ENCODE data around the gene ZNF835. TPM values are rescaled to one million over a fixed set of nuclear protein-coding genes. Genes with fewer than 3 reads are reported as not detected.
"Not testable (repeated sequence)": the region's sequence is repeated elsewhere in the genome, so short reads cannot be mapped to it uniquely, and the experiment has no call there.

The ZNF835 gene
- total RNA-seq, 1 experiment from 2014 or later, result 0.10 TPM

DNA sequence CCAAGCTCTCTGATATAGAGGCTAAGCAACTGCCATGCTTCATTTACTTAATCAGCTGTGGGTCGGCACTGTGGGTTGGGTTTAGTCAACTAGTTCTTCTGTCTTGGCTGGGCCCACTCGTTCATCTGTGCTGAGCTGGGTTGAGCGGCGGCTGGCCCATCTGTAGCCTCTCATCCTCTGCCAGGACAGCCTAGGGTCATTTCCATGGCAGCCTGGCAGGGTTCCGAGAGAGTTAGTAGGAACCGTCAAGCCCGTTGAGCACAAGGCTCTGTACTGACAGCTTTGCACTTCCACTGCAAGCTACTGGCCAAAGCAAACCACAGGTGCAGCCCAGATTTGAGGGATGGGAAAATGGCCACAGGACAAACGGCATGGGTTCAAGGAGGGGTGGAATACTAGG lies 6.6 kb upstream of the ZNF835 start:
- Histone ChIP-seq H3K27ac (no peak overlapping the region), H3K36me3 (no peaks in the 10 kb centered on the region), H3K4me3 (no peak overlapping the region), H3K9me3 (replicated peaks) (no peaks in the 10 kb centered on the region), H3K27me3 (no peaks in the 10 kb centered on the region), H3K4me1 (no peaks in the 10 kb centered on the region)
- DNase-seq, result no peak

GRCh38 chr19:56672610-56673009 lies 1.1 kb upstream of the ZNF835 start:
- H3K9me3 ChIP-seq (replicated peaks); H3K27me3 ChIP-seq; H3K27ac ChIP-seq; H3K36me3 ChIP-seq; H3K4me3 ChIP-seq; DNase-seq; H3K4me1 ChIP-seq: not testable (repeated sequence)

GRCh38 chr19:56670961-56671612 lies 470 bp downstream of the ZNF835 start:
- Histone ChIP-seq H3K27ac (no peak overlapping the region), H3K4me3 (peak overlapping the region; percentile 45), H3K9me3 (replicated peaks) (no peaks in the 10 kb centered on the region), H3K27me3 (no peaks in the 10 kb centered on the region), H3K4me1 (no peaks in the 10 kb centered on the region), H3K36me3 (no peaks in the 10 kb centered on the region)
- DNase-seq, result no peak

DNA sequence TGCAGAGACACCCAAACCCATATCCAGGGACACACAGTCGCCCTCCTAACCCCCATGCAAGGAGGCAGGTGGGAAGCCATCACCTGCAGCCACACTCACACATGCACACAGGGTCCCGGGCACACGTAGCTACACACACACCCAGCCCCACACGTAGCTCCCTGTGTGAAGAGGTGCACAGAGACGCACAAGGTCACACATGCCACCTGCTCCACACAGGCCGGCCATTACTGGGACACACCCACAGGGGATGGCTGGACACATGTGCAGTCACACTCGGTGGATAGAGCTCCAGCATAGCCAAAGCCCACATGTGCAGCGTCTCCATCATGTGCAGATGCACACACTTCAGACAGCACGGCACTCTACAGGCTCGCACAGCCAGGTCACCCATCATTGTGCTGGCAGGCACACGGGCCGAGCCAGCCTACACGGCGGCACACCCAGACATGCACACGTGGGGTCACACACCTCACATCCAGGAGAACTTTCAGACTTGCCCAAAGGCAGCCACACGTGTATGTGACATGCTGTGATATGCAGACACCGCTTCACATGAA lies 1.1 kb downstream of the ZNF835 start:
- Histone ChIP-seq H3K4me1 (no peaks in the 10 kb centered on the region), H3K4me3 (no peak overlapping the region), H3K27ac (no peak overlapping the region), H3K36me3 (no peaks in the 10 kb centered on the region), H3K27me3 (no peaks in the 10 kb centered on the region), H3K9me3 (replicated peaks) (no peaks in the 10 kb centered on the region)
- no peak for DNase-seq

DNA sequence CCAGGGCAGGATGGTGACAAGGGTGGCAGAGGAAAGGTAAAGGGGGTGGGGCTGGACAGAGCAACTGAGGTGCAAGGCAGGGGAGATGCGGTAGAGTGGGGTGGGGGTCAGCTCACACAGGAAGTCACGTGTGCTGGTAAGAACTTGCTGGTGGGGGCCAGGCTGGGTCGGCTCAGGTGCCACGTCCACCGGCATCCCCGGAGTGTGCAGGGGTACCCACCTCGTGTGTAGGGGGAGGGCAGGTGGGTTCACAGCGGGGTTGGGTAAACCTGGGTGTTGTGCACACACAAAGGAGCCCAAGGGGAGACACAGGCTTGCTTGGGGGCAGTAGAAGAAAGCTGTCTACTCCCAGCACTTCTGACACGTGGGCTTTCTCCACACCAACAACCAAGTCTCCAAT lies 2.9 kb downstream of the ZNF835 start:
- no peaks in the 10 kb centered on the region for H3K4me1 ChIP-seq
- H3K27ac ChIP-seq, result no peak overlapping the region
- DNase-seq, result no peak
- H3K36me3 ChIP-seq, result no peaks in the 10 kb centered on the region
- H3K9me3 ChIP-seq (replicated peaks), result no peaks in the 10 kb centered on the region
- H3K27me3 ChIP-seq, result no peaks in the 10 kb centered on the region
- no peak overlapping the region for H3K4me3 ChIP-seq

DNA sequence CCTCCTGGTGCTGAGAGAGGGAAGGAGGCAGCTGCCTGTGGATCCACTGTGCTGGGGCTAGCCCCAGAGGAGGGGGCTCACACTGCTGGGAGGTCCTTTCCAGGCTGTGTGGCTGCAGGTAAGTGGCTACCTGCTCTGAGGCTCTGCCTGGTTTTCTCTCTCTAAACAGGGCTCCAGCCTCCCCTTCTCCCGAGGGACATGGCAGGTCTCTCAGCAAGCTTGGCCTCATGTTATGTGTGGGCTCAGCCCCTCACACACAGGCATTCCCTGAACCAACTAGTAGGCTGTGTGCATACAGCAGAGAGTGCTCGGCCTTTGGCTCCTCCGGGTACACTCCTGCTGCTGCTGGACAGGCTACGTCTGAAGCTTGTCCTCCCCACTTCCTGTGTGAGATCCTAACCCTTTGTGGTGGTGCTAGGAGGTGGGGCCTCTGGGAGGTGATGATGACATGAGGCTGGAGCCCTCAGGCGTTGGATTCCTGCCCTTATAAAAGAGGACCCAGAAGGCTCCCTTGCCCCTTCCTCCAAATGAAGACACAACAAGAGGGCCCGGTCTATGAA lies 4.2 kb downstream of the ZNF835 start:
- H3K27ac ChIP-seq, result no peak overlapping the region
- peak in 1 of 2 experiments; percentile 15 for DNase-seq
- H3K9me3 ChIP-seq (replicated peaks), result no peaks in the 10 kb centered on the region
- H3K27me3 ChIP-seq, result no peaks in the 10 kb centered on the region
- H3K36me3 ChIP-seq, result no peaks in the 10 kb centered on the region
- H3K4me3 ChIP-seq, result no peak overlapping the region
- no peaks in the 10 kb centered on the region for H3K4me1 ChIP-seq

DNA sequence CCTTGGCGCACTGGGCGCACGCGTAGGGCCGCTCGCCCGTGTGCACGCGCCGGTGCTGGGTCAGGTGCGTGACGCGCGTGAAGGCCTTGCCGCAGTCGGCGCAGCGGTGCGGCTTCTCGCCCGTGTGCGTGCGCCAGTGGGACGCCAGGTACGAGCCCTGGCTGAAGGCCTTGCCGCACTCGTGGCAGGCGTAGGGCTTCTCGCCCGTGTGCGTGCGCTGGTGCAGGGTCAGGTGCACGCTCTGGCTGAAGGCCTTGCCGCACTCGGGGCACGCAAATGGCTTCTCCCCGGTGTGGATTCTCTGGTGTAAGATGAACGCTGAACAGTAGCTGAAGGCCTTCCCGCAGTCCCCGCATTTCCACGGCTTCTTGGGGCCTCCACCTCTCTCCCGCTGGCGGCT lies 7.0 kb downstream of the ZNF835 start:
- no peak overlapping the region for H3K27ac ChIP-seq
- H3K36me3 ChIP-seq, result no peaks in the 10 kb centered on the region
- H3K4me3 ChIP-seq, result no peak overlapping the region
- H3K9me3 ChIP-seq (replicated peaks), result no peaks in the 10 kb centered on the region; the same call in 1 of the 2 replicates
- no peaks in the 10 kb centered on the region for H3K27me3 ChIP-seq
- no peaks in the 10 kb centered on the region for H3K4me1 ChIP-seq
- no peak for DNase-seq

DNA sequence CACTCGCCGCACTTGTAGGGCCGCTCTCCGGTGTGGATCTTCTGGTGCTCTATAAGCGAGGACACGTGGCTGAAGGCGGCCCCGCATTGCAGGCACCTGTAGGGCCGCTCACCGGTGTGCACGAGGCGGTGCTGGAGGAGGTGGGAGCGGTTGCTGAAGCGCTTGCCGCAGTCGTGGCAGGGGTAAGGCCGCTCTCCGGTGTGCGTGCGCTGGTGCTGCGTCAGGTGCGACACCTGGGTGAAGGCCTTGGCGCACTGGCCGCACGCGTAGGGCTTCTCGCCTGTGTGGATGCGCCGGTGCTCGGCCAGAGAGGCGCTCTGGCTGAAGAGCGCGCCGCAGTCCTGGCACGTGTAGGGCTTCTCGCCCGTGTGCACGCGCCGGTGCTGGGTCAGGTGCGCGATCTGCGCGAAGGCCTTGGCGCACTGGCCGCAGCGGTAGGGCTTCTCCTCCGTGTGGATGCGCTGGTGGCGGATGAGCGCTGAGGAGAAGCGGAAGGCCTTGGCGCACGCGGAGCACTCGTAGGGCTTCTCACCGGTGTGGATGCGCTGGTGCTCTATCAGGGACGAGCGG lies 7.5 kb downstream of the ZNF835 start:
- H3K4me1 ChIP-seq, result no peaks in the 10 kb centered on the region

GRCh38 chr19:56661248-56661647 lies 10.3 kb downstream of the ZNF835 start:
- Histone ChIP-seq H3K4me3 (no peak overlapping the region), H3K36me3 (no peaks in the 10 kb centered on the region), H3K9me3 (replicated peaks) (no peaks in the 10 kb centered on the region; the same call in 1 of the 2 replicates), H3K27ac (no peak overlapping the region), H3K4me1 (no peaks in the 10 kb centered on the region), H3K27me3 (no peaks in the 10 kb centered on the region)
- DNase-seq, result no peak

More for the DNA sequence above, 7.5 kb downstream of the ZNF835 start:
- no peaks in the 10 kb centered on the region; the same call in 1 of the 2 replicates for H3K9me3 ChIP-seq (replicated peaks)
- no peak overlapping the region for H3K27ac ChIP-seq
- H3K27me3 ChIP-seq, result no peaks in the 10 kb centered on the region
- no peak overlapping the region for H3K4me3 ChIP-seq
- H3K36me3 ChIP-seq, result no peaks in the 10 kb centered on the region
- DNase-seq, result no peak

GRCh38 chr19:56660381-56661107 lies 11.0 kb downstream of the ZNF835 start:
- Histone ChIP-seq H3K4me3 (no peak overlapping the region), H3K27me3 (no peaks in the 10 kb centered on the region), H3K27ac (no peak overlapping the region), H3K9me3 (replicated peaks) (no peaks in the 10 kb centered on the region; the same call in 1 of the 2 replicates), H3K4me1 (no peaks in the 10 kb centered on the region), H3K36me3 (no peaks in the 10 kb centered on the region)
- DNase-seq, result peak in 1 of 2 experiments; percentile 26

DNA sequence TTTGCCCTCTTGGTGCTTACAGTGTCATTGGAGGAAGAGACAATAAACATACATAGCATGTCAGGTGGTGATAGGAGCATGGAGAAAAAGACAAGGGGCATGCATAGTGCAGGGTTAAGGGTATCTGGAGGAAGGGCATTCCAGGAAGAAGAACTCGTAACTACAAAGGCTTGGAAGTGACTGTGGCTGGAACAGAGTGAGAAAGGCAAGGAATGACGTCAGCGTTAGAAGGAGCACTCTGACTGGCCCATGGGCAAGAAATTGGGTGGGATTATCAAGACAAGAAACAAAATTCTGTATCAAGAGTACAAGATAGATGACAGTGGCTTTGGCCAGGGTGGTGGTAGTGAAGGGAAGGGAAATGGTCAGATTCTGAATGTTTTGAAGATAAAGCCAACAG lies 17.4 kb downstream of the ZNF835 start:
- H3K27ac ChIP-seq, result no peak overlapping the region
- no peaks in the 10 kb centered on the region for H3K9me3 ChIP-seq (replicated peaks)
- no peak overlapping the region for H3K4me3 ChIP-seq
- no peaks in the 10 kb centered on the region for H3K4me1 ChIP-seq
- H3K27me3 ChIP-seq, result no peaks in the 10 kb centered on the region
- no peak for DNase-seq
- H3K36me3 ChIP-seq, result no peaks in the 10 kb centered on the region

GRCh38 chr19:56643460-56643955 lies 28.0 kb downstream of the ZNF835 start:
- Histone ChIP-seq H3K27me3 (no peaks in the 10 kb centered on the region), H3K9me3 (replicated peaks) (0 out of 2 replicates have a peak, but pooled peaks cover 2% of the 10 kb centered on the region)

DNA sequence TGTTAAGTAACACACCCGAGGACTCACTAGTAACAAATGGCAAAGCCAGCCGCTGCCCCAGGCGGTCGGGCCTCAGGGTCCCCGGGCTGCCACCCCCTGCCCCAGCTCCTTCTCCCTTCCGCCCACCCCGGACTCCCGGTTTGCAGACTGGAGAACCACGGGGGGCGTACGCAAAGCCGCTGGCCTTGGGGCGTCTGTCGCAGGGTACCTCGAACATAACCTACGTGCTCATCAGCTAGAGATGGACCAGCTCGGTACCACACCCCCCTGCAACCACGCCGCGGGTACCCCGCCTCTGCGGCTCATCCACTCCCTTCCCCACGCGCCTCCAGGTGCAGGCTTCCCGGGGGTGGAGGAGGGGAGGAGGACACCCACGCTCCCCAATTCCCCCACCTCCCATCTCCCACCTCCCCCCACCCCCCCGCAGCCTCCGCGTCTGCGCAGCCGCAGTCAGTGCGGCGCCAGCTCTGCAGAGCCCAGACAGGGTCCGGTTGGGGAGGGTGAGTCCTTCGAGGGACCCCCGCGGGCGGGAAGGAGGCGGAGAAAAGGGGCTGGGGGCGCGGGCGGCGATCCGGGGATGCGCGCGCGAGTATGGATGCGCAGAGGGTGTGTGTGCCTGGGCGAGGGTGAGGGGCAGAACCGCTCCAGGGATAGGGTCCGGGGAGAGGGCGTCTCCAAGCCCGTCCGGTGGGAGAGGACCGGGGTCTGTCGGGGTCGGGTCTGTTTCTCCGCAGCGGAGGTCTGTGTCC lies 28.7 kb downstream of the ZNF835 start, which contains the start of gene SMIM17:
Gene SMIM17 (plus strand): TSS at position 449 of the 749 bp plus-strand sequence. CDS start 2,509 bp downstream, outside the sequence.
- Histone ChIP-seq H3K27ac (no peak within 1 kb of the TSS), H3K4me1 (no peaks in the 10 kb centered on the region), H3K9me3 (replicated peaks) (0 out of 2 replicates have a peak, but pooled peaks cover 2% of the 10 kb centered on the region), H3K4me3 (no peak within 1 kb of the TSS), H3K27me3 (no peaks in the 10 kb centered on the region), H3K36me3 (no peaks in the 10 kb centered on the region)
- no peak for DNase-seq

More at GRCh38 chr19:56643460-56643955, 28.0 kb downstream of the ZNF835 start:
- no peak for DNase-seq
- H3K4me1 ChIP-seq, result no peaks in the 10 kb centered on the region
- H3K27ac ChIP-seq, result no peak overlapping the region
- H3K4me3 ChIP-seq, result no peak overlapping the region
- H3K36me3 ChIP-seq, result no peaks in the 10 kb centered on the region

DNA sequence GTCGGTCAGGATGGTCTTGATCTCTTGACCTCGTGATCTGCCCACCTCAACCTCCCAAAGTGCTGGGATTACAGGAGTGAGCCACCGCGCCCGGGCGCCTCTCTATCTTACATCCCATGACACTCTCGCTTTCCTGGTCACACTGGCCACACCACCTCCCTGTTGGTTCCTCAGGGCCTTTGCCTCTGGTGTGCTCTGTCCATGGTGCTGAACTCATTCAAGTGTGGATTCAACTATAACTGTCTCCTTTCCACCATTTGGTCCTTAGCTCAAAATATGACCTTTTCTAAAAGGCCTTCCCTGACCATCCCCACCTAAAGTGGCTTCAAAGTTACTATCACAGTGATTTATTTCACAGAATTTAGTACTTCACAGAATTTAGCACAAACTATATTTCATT lies 32.3 kb downstream of the ZNF835 start:
- peak; percentile 44 to 75 for DNase-seq
- Histone ChIP-seq H3K4me1 (no peaks in the 10 kb centered on the region), H3K27me3 (no peaks in the 10 kb centered on the region), H3K36me3 (no peaks in the 10 kb centered on the region), H3K27ac (no peak overlapping the region), H3K9me3 (replicated peaks) (no peaks in the 10 kb centered on the region), H3K4me3 (no peak overlapping the region)

Data from SJCRH30 (cell line).